ENCODE results near the gene GCGR.

GCGR gene

DNA sequence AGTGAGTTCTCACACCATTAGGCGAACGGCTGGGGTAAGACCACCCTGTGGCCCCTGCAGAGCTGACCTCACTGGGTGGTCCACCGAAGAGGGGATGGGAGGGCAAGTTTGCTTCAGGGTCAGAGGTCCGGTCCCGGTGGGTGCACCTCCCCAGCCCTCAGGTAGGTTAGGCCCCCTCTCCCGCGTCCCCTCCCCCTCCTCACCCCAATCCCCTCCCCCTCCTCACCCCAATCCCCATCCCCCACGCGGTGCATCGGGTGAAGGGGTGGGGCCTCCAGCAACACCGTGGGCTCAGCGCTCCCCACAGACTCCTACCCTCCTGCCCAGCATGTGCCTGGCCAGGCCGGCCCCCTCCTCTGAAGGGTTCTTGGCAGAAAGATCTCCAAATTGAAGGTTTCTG, 15.8 kb downstream of the GCGR start:
- DNase-seq: no peak
- no peak for TF ChIP-seq POLR2A (IDR thresholded peaks at IDR 0.05; ENCODE audit: low read length)
- TF ChIP-seq GATA1 (IDR thresholded peaks at IDR 0.05; ENCODE audit: low read depth, low read length): no peak

DNA sequence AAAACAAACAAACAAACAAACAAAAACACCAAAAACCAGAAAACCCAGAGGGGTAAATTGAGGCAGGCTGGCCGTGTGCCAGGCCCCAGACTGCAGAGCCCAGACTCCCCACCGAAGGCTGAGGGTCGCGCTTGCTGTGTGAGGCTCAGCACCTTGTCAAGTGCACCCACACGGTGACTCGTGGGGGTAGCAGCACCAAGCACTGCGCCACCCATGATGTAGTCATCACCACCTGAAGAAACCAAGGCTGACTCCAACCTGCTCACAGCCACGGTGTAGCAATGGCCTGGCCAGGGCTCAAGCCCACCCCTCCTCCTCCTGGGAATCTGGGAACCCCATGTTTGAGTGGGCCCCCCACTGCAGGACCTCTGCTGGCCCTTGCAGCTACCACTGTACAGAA, 17.2 kb downstream of the GCGR start:
- no peak for TF ChIP-seq POLR2A (IDR thresholded peaks at IDR 0.05; ENCODE audit: low read length)
- no peak for TF ChIP-seq GATA1 (IDR thresholded peaks at IDR 0.05; ENCODE audit: low read depth, low read length)
- DNase-seq: no peak

DNA sequence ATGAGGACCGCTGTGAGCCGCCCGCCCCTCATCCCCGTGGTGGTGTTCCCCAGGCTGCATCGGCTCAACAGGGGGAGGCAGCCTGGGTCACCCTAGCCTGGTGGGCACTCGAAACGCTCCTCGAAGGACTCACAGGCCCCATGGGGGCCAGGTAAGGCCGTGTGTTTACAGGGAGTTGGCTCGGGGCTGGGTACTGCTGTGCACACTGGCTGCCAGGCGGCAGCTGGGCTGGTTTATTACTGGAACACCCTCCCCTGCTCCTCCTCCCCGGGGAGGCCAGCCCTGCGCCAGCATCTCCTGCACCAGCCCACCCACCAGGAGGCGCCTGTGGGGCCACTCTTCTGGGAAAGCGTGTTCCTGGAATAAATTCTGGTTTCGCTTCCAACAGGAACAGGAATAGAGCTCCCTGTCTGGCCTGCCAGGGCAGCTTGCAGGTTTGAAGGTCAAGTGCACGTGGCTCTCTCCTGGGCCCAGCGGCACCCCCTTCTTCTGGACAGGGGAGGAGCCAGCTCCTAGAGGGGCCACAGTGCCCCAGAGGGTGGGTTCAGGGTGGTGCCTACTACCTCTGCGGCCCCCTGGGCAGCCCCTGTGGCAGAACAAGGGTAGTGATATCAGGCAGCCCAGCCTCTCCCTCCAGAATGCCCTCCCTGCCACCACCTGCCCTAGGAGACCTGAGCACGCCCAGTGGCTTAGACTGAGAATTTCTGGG, 17.8 kb downstream of the GCGR start:
- TF ChIP-seq GATA1 (IDR thresholded peaks at IDR 0.05; ENCODE audit: low read depth, low read length) (no peak), POLR2A (IDR thresholded peaks at IDR 0.05; ENCODE audit: low read length) (peak; percentile 17)
- peak; percentile 73 to 81 for DNase-seq

DNA sequence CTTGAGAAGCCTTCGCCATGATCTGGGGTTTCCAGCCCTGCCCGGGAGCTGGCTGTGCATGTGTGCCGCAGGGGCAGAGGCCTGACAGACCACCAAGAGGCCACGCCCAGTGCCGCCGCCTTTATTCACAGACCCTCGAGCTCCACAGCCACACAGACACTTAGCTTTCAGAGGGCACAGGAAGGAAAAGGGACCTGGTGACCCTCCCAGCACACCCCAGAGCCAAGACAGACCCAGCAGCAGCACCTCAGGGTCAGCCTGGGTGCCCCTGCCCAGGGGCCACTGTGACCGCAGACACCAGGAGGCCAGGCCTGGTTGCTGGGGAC, 18.3 kb downstream of the GCGR start:
- TF ChIP-seq GATA1 (IDR thresholded peaks at IDR 0.05; ENCODE audit: low read depth, low read length): no peak
- TF ChIP-seq POLR2A (IDR thresholded peaks at IDR 0.05; ENCODE audit: low read length): no peak
- DNase-seq: no peak

DNA sequence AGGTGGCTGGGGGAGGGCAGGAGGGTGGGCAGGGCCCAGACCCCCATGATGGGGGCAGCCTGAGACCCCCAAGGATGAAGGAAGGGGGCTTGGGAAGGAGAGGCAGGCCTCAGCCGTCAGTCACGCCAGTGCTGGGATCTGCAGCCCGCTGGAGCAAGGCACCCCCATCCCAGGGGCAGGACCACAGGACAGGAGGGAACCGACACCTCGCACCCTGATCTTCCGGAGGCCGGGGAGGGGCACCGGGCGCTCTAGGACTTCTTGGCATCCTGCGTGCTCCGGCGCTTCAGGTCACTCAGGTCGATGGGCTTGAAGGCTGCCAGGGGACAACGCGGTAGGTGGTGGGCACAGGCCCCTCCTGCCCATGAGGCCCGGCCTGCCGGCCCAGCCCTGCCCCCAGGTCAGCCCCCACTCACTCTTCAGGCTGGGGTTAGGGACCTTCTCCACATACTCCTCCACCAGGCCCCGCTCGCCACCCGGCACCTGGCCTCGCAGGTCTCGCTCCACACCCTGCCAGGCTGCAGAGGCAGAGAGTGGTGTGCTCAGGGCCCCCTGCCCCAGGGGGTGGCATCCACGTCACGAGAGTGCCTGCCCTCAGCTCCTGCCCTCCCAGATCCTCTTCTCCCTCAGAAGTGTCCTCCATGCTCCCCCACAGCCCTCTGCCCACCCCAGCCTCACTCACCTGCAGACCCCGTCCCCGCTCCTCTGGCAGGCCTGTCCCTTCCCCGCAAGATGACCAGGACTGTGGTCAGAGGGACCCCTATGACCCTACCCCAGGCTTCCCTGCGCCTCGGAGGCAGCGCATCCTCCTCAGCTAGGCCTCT, 19.3 kb downstream of the GCGR start:
- DNase-seq: no peak

DNA sequence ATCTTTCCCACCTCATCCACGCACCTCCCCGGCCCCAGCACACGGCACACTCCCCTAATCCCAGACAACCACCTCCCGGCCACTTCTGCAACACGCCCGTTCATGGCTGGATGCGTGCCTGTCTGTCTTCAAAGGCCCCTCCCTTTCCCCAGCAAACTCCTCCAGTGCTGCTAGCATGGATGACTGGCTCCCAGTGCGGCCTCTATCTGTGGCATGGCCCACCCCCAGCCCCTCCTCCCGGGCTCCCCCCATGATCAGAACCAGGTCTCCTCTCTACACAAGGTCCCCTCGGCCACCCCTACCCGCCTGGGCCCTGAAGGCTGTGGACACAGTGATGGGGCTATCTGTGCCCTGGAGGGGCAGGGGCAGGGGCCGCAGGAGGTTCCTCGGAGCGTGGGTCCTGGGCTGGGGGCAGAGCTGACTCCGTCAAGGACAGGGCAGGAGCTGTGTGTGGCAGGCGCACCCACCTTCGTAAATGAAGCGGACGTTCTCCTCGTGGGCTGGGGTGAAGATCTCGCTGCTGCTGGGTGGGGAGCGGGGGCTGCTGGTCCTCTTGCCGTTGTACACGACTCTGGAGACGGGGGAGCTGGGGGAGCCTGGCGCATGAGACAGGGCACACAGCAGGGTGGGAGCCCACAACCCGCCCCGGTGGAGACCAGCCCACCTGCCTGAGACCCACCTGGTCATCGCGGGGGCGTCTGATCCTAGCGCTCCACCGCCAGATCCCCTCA, 20.0 kb downstream of the GCGR start:
- DNase-seq: no peak
- TF ChIP-seq GATA1 (IDR thresholded peaks at IDR 0.05; ENCODE audit: low read depth, low read length): no peak
- TF ChIP-seq POLR2A (IDR thresholded peaks at IDR 0.05; ENCODE audit: low read length): no peak

More for the DNA sequence above, 19.3 kb downstream of the GCGR start:
- no peak for TF ChIP-seq POLR2A (IDR thresholded peaks at IDR 0.05; ENCODE audit: low read length)
- TF ChIP-seq GATA1 (IDR thresholded peaks at IDR 0.05; ENCODE audit: low read depth, low read length): no peak

DNA sequence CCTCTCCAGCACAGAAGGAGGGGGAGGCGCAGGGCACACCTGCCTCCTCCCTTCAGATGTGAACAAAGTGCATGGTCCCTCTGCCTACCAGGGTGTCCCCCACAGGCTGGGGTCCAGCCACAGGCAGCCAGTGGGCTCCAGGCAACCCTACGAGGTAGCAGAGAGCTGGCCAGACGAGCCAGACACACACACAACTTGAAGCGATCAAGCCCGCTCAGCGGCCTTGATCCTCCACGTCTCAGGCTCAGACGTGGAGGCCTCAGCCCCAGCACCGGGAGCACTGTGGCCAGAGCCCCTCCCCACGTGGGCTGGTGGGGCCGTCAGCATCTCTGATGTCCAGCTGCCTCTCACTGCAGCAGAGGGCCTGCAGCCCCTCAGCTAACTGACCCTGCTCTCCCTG, 20.6 kb downstream of the GCGR start:
- DNase-seq: no peak
- no peak for TF ChIP-seq GATA1 (IDR thresholded peaks at IDR 0.05; ENCODE audit: low read depth, low read length)
- no peak for TF ChIP-seq POLR2A (IDR thresholded peaks at IDR 0.05; ENCODE audit: low read length)

DNA sequence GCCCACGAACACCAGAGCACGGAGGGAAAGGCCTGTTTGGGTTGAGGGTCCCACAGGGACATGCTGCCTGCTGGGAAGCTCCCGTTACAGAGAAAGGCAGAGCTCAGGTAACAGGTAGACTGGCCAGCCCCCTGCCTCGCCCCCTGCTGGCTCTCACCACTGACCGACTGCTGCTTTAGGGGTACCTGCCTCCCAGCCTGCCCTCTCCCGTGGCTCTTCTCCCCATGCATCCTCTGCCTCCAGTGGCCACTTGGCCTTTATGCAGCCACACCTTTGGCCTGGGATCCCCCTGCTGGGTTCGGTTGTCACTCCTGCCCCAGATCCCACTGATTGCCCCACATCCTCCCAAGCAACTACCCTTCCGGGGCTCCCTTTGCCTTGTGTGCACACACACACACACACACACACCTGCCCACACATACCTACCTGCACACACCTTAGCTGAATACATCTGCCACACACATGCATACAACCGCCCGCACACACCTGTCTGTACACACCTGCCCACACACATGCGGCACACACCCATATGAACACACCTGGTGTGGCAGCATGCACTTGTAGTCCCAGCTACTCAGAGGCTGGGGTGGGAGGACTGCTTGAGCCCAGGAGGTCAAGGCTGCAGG, 22.0 kb downstream of the GCGR start:
- no peak for TF ChIP-seq GATA1 (IDR thresholded peaks at IDR 0.05; ENCODE audit: low read depth, low read length)
- TF ChIP-seq POLR2A (IDR thresholded peaks at IDR 0.05; ENCODE audit: low read length): no peak

DNA sequence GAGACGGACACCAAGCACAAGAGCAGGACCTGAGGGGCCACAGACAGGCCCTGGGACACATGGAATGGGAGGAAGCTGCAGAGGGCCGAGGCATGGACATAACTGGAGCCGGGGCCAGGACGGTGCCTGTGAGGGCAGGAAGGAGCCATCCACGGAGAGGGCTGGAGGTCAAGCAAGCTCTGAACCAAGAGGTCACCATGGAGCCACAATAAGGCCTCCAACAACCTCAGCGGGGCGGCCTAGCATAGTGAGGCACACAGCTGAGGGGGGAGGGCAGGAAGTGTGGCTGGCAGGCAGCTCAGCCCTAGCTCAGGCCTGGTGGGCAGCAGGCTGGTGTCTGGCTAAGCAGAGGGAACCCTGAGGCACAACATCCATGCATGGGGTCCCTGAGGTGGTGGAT, 24.7 kb downstream of the GCGR start:
- DNase-seq: no peak
- no peak for TF ChIP-seq POLR2A (IDR thresholded peaks at IDR 0.05; ENCODE audit: low read length)
- TF ChIP-seq GATA1 (IDR thresholded peaks at IDR 0.05; ENCODE audit: low read depth, low read length): no peak

More for the DNA sequence above, 22.0 kb downstream of the GCGR start:
- DNase-seq: no peak

DNA sequence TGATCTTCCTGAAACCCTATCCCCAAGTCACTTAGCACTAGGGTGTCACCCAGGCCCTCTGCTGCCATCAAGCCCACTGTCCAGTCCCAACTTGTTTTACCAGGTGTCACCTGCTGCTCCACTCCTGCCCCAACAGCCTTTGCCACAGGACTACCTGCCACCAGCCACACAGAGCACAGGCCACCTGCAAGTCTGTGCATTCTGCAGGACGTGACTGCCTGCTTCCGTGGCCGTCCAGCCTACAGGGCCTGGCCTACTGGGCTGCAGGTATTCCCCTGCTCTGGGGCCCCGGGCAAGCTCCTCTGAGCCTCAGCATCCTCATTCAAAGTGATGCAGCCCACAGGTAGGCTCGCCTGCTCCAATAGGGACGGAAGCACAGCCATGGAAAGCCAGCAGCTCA, 25.9 kb downstream of the GCGR start:
- no peak for TF ChIP-seq POLR2A (IDR thresholded peaks at IDR 0.05; ENCODE audit: low read length)
- DNase-seq: no peak

DNA sequence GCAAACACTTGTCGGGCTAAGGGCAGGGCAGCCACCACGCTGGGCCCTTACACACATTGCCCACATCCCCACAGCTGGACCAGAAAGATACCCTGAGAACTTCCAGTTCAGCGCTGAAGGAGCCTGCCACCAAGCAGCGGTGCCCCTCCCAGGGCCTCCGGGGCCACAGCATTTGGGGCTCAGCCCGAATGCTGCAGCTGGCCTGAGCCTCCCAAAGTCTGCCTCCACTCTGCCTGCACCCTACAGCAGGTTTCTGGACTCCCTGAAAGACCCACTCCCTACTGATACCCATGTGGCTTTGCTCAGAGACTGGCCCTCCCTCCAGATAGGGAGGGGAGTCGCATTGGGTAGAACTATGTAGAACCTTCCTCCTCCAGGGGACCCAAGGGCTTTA, 27.6 kb downstream of the GCGR start:
- DNase-seq: peak; percentile 40 to 58

DNA sequence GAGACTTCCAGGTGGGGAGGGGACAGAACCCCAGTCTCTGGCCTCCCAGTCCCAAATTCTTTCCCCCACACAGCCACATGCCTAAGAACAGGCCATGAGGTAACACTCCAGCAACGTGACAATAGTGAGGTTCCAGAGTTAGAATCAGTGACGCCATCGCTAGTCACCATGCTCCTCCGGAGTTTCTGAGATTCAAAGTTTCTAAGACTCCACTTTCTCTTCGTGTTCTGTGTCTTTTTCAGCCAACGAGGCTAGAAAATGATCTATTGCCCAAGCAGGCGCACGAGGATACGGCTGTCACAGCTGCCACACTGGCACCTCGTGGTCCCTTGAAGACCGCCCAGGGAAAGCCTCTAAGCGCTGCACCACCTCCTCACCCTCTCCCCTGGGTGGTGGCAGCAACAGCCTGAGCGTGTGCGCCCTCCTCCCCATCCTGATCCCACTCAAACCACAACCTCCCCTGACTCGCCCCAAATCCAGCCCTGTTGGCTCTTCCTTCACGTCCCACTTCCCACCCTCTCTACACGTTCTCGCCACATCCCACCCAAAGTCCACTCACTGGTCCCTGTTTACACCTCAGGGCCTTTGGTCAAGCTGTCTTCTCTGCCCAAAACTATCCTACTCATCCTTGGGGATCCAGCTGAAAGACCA, 28.1 kb downstream of the GCGR start:
- TF ChIP-seq GATA1 (IDR thresholded peaks at IDR 0.05; ENCODE audit: low read depth, low read length) (no peak), POLR2A (IDR thresholded peaks at IDR 0.05; ENCODE audit: low read length) (no peak)
- peak in 1 of 2 experiments; percentile 45 for DNase-seq

More for the DNA sequence above, 27.6 kb downstream of the GCGR start:
- TF ChIP-seq GATA1 (IDR thresholded peaks at IDR 0.05; ENCODE audit: low read depth, low read length): no peak
- TF ChIP-seq POLR2A (IDR thresholded peaks at IDR 0.05; ENCODE audit: low read length): no peak

DNA sequence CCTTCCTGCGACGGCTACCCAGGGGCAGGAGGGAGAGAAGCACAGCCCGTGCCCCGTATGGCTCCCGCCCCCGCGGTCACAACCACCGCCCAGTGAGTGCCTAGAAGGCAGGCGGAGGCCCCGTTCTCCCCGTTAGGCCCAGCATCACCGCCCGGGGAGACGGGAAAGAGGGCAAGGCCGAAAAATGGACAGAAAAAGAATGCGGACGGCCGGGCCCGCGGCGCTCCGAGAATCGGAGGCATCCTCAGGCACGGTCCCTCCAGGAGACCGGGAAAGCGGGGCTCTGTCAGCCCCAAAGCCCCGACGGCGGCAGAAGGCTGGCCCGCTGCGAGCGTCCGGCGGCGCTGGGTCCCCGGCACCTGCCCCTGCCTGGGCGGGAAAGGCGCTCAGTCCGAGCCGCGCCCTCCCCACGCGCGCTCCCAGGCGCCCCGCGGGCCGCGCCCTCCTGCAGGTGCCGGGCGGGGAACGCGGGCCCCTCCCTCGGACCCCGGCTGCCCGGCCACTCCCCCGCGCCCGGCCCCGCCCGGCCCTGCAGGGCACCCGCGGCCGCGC, 28.7 kb downstream of the GCGR start:
- no peak for TF ChIP-seq POLR2A (IDR thresholded peaks at IDR 0.05; ENCODE audit: low read length)
- no peak for TF ChIP-seq GATA1 (IDR thresholded peaks at IDR 0.05; ENCODE audit: low read depth, low read length)
- peak; percentile 59 to 69 for DNase-seq
